HG03103 (cell line): ENCODE measurements around the gene NKD1.

ENCODE experiments used
- ATAC-seq: cut with Tn5 transposase; IDR thresholded peaks from one replicate; pipeline ENCODE4 v1.9.1; 2021; ENCODE audit warnings: low read depth; ENCODE audit not compliant: unreplicated experiment

NKD1 gene

GRCh38 chr16:50595859-50596258 is 47.7 kb downstream of the NKD1 start:
- ATAC-seq, result no peak

DNA sequence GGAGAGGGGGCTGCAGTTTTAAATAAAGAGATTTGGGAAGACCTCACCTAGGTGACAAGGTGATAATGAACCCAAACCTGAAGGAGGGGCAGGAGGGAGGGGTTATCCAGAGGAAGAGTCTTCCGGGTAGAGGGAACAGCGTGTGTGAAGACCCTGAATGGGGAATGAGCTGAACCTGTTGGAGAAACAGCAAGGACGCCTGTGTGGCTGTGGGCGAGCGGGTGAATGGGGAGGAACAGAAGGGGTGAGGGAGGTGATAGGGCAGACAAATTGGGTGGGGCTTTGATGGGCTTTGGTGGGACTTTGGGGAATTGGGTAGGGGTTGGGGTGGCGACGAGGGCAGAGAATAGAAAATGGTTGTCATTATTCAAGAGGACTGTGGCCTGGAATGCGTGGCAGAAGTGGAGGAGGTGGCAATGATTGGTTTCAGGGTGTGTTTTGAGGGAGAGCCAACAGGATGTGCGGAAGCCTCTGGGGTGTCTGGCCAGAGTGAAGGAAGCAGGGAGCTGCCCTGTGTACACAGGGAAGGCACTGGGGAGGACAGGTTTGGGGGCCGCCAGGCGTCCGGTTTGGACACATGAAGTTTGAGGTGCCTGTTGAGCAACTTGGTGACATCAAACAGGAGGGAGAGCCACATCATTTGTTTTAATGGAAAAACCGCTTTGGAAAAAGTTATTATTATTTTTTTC is 48.7 kb downstream of the NKD1 start:
- ATAC-seq, result no peak

DNA sequence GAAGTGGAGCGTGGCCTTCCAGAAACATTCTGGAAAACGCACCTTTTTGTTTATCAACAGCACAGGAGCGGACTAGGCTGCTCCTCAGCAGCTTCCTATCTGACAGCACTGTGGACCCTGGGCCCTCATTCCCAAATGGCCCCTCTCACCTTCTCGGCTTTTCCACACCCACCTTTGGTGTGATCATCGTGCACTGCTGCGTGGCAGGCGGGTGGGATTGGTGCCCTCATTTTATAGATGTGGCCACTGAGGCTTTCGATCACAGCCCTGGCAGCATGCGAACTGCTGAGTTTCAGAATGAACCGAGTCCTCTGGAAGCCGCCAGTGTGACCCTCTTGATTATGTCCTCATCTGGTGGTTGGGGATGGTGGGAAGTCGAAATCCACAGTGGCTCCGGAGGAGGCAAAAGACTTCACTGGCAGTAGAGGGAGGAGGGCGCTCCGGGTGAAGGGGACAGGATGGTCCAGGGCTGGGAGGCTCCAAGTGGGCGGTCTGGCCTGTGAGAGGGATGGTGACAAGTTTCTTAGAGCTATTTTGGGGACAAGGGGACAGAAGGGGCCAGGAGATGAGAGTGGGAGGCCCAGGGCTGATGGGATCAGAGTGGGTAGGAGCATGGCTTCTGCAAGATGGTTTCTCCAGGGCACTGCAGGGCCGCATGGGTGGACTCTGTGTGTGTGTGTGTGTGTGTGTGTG is 49.5 kb downstream of the NKD1 start:
- ATAC-seq, result no peak

DNA sequence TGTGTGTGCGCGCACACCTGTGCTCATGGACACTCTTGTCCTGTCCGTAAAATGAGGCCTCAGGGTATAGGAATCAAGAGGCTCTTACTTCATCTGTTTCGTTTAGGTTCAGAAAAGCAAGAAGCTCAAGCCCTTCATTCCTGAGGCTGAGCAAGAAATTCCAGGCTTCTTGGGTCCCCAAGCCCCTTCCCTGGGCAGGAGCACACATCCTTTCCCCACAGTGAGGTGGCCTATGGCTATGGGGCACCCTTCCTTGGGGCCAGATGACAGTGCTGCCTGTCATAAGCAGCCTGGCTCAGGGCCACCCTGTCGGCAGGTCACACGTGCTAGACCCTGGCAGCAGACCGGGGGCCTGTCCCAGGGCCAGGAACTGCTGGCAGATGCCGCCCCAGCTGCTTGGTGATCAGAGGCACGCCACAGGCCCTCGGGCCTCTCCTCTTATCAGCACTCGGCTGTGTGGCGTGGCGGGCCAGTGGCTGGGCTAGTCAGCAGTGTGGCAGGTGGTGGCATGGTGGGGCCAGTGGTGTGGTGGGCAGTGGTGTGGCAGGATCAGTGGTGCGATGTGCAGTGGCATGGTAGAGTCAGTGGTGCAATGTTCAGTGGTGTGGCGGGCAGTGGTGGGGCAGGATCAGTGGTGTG is 50.2 kb downstream of the NKD1 start:
- ATAC-seq, result no peak

DNA sequence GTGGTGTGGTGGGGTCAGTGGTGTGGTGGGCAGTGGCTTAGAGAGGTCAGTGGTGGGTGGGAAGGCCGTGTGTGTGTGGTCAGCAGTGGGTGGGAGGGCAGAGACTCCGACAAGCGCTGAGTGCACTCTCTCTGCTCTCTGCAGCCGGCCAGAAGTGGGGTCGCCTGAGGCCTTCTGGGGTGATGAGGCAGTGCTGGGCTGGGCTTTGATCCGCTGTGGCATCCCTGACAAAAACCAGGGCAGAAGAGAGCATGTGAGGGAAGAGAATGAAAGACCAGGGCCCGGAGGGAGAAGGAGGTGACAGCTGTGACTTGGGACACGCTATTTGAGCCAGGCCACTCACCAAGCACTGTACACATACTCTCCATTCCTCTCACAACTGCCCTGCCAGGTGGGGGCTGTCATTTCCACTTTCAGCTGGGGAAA is 50.8 kb downstream of the NKD1 start:
- ATAC-seq, result no peak

- ATAC-seq, result no peak
Measured at GRCh38 chr16:50599494-50599893, 51.3 kb downstream of the NKD1 start.

GRCh38 chr16:50600582-50601283 is 52.5 kb downstream of the NKD1 start:
- no peak for ATAC-seq

GRCh38 chr16:50601341-50601740 is 53.1 kb downstream of the NKD1 start:
- no peak for ATAC-seq

DNA sequence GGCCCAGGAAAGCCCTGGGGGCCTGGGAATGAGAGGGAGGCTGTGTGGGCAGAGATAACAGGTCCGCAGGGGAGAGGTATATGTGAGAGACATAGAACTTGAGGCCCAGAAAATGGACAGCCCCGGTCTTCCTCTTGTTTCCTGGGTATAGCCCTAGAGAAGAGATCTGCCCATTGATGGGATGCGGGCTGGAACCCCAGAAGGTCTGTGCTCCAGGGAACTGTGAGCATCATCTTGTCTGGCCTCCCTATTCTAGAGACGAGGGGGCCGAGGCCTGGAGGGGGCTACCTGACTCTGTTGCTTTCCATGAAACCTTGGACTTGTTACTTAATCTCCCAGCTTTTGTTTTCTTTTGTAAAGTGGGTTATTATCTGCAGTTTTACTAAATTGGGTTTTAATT is 53.9 kb downstream of the NKD1 start:
- no peak for ATAC-seq

- ATAC-seq, result no peak
Measured at GRCh38 chr16:50602531-50603205, 54.5 kb downstream of the NKD1 start.

DNA sequence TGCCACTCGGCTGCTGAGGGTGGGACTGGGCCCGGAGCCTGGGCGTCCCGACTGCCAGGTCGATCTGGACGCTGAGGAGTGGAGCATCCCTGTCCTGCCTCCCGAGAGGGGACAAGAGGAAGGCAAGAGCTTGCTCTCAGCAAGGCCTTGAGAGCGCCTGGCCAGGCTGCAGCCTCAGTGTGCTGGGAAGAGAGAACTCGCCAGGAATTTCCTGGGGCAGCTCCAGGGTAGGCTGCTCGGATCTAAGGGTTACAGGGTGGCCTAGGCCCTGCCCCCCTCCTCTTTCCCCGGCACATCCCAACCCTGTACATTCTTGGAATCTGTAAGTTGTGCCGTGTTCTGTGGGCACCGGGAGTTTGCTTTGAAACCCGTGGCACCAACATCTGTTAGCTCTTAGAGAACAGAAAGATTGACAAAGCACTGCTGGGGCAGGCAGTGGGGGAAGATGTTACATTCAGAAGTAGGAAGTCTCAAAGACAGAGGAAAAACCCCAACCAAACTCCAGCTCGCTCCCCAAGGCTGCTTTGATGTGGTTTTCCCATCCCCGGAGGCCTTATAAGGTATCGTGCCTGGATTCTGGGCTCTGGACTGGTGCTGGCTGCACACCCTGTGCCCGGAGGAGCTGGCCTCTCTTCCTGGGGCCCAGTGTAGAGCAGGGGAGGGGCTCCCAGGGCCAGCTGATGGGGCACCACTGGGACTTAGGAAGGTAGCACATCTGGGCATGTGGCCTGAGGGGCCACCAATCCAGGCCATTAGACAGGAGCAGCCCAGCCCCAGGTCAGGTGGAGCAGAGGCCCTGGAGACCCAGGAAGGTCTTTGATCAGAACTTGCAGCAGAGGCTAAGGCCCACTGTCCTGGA is 55.2 kb downstream of the NKD1 start:
- no peak for ATAC-seq

DNA sequence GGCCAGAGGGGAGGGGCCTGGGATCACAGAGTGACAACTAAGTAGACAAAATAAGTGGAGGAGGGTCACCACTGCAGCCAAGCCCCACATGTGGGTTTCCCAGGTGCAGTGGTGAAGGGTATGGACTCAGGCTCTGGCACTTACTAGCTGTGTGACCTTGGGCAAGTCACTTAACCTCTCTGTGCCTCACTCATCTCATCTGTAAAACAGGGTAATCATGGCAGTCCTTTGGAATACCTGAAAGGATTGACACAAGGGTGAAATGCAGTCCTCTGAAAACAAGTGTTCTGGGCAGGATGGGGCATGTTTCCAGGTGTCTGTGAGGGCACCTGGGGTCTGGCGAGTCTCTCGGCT is 55.8 kb downstream of the NKD1 start:
- no peak for ATAC-seq

- ATAC-seq, result no peak
Measured at GRCh38 chr16:50604610-50605009, 56.4 kb downstream of the NKD1 start.

- no peak for ATAC-seq
Measured at GRCh38 chr16:50605733-50606430, 57.7 kb downstream of the NKD1 start.

- ATAC-seq, result no peak
Measured at GRCh38 chr16:50606431-50607050, 58.3 kb downstream of the NKD1 start.

- ATAC-seq, result no peak
Measured at GRCh38 chr16:50607051-50607431, 58.8 kb downstream of the NKD1 start.

GRCh38 chr16:50607447-50607846 is 59.3 kb downstream of the NKD1 start:
- no peak for ATAC-seq

- ATAC-seq, result no peak
Measured at GRCh38 chr16:50607970-50608557, 59.9 kb downstream of the NKD1 start.

DNA sequence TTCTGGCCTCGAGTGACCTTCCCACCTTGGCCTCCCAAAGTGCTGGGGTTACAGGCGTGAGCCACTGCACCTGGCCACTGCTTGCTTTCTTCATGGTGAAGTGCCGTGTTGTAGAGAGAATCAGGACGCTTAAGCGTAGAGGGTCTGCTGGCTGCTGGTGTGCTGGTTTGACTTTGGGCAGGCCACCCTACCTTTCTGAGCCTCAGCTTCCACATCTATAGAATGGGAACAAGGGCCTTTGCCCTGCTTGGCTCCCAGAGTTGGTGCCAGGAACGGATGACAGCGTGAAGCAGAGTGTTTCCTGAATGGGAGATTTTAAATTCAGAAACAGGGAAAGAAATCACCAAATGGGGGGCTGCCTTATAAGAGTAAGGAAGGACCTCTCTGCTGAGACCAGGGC is 60.9 kb downstream of the NKD1 start:
- ATAC-seq, result no peak
